ENCODE results near the gene TMEM47.

TMEM47 gene

GRCh38 chrX:34612036-34612435 lies 45.0 kb downstream of the TMEM47 start:
- Histone ChIP-seq H3K4me3 (ENCODE audit: low read depth, low read length) (no peak overlapping the region), H3K9me3 (no peaks in the 10 kb centered on the region), H3K36me3 (no peaks in the 10 kb centered on the region), H3K27me3 (no peaks in the 10 kb centered on the region), H3K4me1 (no peaks in the 10 kb centered on the region)
- no peak for DNase-seq
- no peak for TF ChIP-seq CTCF (IDR thresholded peaks at IDR 0.05; ENCODE audit: low read depth, low read length)

- DNase-seq = no peak
- no peaks in the 10 kb centered on the region for H3K9me3 ChIP-seq
- H3K4me1 ChIP-seq = no peaks in the 10 kb centered on the region
- no peak for TF ChIP-seq CTCF (IDR thresholded peaks at IDR 0.05; ENCODE audit: low read depth, low read length)
- H3K36me3 ChIP-seq = no peaks in the 10 kb centered on the region
- no peak overlapping the region for H3K4me3 ChIP-seq (ENCODE audit: low read depth, low read length)
- no peaks in the 10 kb centered on the region for H3K27me3 ChIP-seq
Measured at GRCh38 chrX:34598362-34598761, 58.7 kb downstream of the TMEM47 start.

- no peak for TF ChIP-seq CTCF (IDR thresholded peaks at IDR 0.05; ENCODE audit: low read depth, low read length)
- Histone ChIP-seq H3K9me3 (no peaks in the 10 kb centered on the region), H3K36me3 (no peaks in the 10 kb centered on the region), H3K27me3 (no peaks in the 10 kb centered on the region), H3K4me3 (ENCODE audit: low read depth, low read length) (no peak overlapping the region), H3K4me1 (no peaks in the 10 kb centered on the region)
- no peak for DNase-seq
Measured at GRCh38 chrX:34586936-34587335, 70.1 kb downstream of the TMEM47 start.

- no peak for DNase-seq
- no peak for TF ChIP-seq CTCF (IDR thresholded peaks at IDR 0.05; ENCODE audit: low read depth, low read length)
- Histone ChIP-seq H3K27me3 (no peaks in the 10 kb centered on the region), H3K4me1 (no peaks in the 10 kb centered on the region), H3K36me3 (no peaks in the 10 kb centered on the region), H3K9me3 (no peaks in the 10 kb centered on the region), H3K4me3 (ENCODE audit: low read depth, low read length) (no peak overlapping the region)
Measured at GRCh38 chrX:34586346-34586911, 70.7 kb downstream of the TMEM47 start.

- no peak for DNase-seq
- TF ChIP-seq CTCF (IDR thresholded peaks at IDR 0.05; ENCODE audit: low read depth, low read length) = no peak
- Histone ChIP-seq H3K36me3 (no peaks in the 10 kb centered on the region), H3K27me3 (no peaks in the 10 kb centered on the region), H3K9me3 (no peaks in the 10 kb centered on the region), H3K4me3 (ENCODE audit: low read depth, low read length) (no peak overlapping the region), H3K4me1 (no peaks in the 10 kb centered on the region)
Measured at GRCh38 chrX:34585561-34585960, 71.5 kb downstream of the TMEM47 start.

GRCh38 chrX:34584781-34585180 lies 72.3 kb downstream of the TMEM47 start:
- H3K36me3 ChIP-seq = no peaks in the 10 kb centered on the region
- H3K4me3 ChIP-seq (ENCODE audit: low read depth, low read length) = no peak overlapping the region
- no peaks in the 10 kb centered on the region for H3K27me3 ChIP-seq
- no peaks in the 10 kb centered on the region for H3K9me3 ChIP-seq
- no peaks in the 10 kb centered on the region for H3K4me1 ChIP-seq
- no peak for DNase-seq
- no peak for TF ChIP-seq CTCF (IDR thresholded peaks at IDR 0.05; ENCODE audit: low read depth, low read length)
